Thoracic aorta (tissue), 2 donors: ENCODE measurements around the gene SKIL. TPM values are rescaled to one million over a fixed set of nuclear protein-coding genes. Genes with fewer than 3 reads are reported as not detected.

Experiments
- ATAC-seq: fragments of 150-250 bp; one replicate; pipeline ENCODE4 v1.8.0; 2017; ENCODE audit warnings: low read depth; ENCODE audit not compliant: insufficient number of reproducible peaks, low FRiP score
- DNase-seq: peaks from one replicate; pipeline ENCODE4 v3.0.0-alpha.2; 2020; ENCODE audit warnings: low spot score
- H3K27ac ChIP-seq, 2 donors: fragments of 200-600 bp; sonication (generic); 1 replicate in 1 of 2; 2 replicates in 1 of 2; pipeline ENCODE4 v1.5.1; 2016; ENCODE audit warnings: mild to moderate bottlenecking in 2 of 2, moderate library complexity in 2 of 2
- H3K27me3 ChIP-seq: fragments of 200-600 bp; sonication (generic); replicated peaks from 2 replicates; pipeline ENCODE4 v1.6.0; 2016; ENCODE audit warnings: mild to moderate bottlenecking; ENCODE audit not compliant: insufficient read depth
- H3K36me3 ChIP-seq: fragments of 200-600 bp; sonication (generic); one replicate; pipeline ENCODE4 v1.5.1; 2016
- H3K4me1 ChIP-seq, 2 donors: fragments of 200-600 bp; sonication (generic); 1 replicate in 1 of 2; 2 replicates in 1 of 2; pipeline versions ENCODE4 v1.5.1 to v1.6.0; 2016; ENCODE audit warnings: low read depth in 2 of 2, mild to moderate bottlenecking in 1 of 2; ENCODE audit not compliant: control insufficient read depth in 1 of 2
- H3K4me3 ChIP-seq: fragments of 200-600 bp; sonication (generic); 2 replicates; pipeline ENCODE4 v1.5.1; 2016; ENCODE audit warnings: mild to moderate bottlenecking
- H3K9me3 ChIP-seq: fragments of 200-600 bp; sonication (generic); 2 replicates; pipeline ENCODE4 v1.5.1; 2016
- CTCF ChIP-seq: fragments of 200-600 bp; sonication (generic); IDR thresholded peaks from one replicate; pipeline ENCODE4 v1.5.1; 2019; ENCODE audit warnings: antibody characterized with exemption
- total RNA-seq, 2 donors: library from RNA; depleted of rRNA; stranded (reverse); fragments of >200 nt; gene quantifications; one replicate each; pipeline versions ENCODE4 v1.1.0 to v1.2.3, GENCODE V29; 2016

The SKIL gene
- total RNA-seq, 2 donors from 2014 or later, result 60.1 to 104 TPM

- Histone ChIP-seq H3K9me3 (no peaks in the 10 kb centered on the region), H3K36me3 (no peaks in the 10 kb centered on the region), H3K27ac (no peak overlapping the region), H3K4me3 (no peak overlapping the region), H3K4me1 (no peaks in the 10 kb centered on the region), H3K27me3 (no peaks in the 10 kb centered on the region)
- TF ChIP-seq CTCF, result peak; percentile 48
- ATAC-seq (no peak), DNase-seq (no peak)
Measured at GRCh38 chr3:170410428-170411029, 53.0 kb downstream of the SKIL start.

GRCh38 chr3:170413291-170413690, 55.8 kb downstream of the SKIL start:
- no peak for ATAC-seq
- no peaks in the 10 kb centered on the region for H3K27me3 ChIP-seq
- H3K4me3 ChIP-seq, result no peak overlapping the region
- no peak overlapping the region for H3K27ac ChIP-seq
- peaks cover 2 to 4% of the 10 kb centered on the region in 2 donors for H3K4me1 ChIP-seq
- no peaks in the 10 kb centered on the region for H3K36me3 ChIP-seq
- TF ChIP-seq CTCF, result no peak
- no peak for DNase-seq
- no peaks in the 10 kb centered on the region for H3K9me3 ChIP-seq

GRCh38 chr3:170414202-170414663, 56.7 kb downstream of the SKIL start:
- no peaks in the 10 kb centered on the region for H3K36me3 ChIP-seq
- H3K27ac ChIP-seq, result no peak overlapping the region
- H3K9me3 ChIP-seq, result no peaks in the 10 kb centered on the region
- H3K4me3 ChIP-seq, result no peak overlapping the region
- no peaks in the 10 kb centered on the region for H3K27me3 ChIP-seq
- ATAC-seq, result no peak
- H3K4me1 ChIP-seq, result peaks cover 11 to 12% of the 10 kb centered on the region in 2 donors
- DNase-seq, result no peak
- peak; percentile 84 for TF ChIP-seq CTCF

- TF ChIP-seq CTCF, result no peak
- no peaks in the 10 kb centered on the region for H3K9me3 ChIP-seq
- ATAC-seq, result no peak
- no peak for DNase-seq
- peaks cover 12 to 34% of the 10 kb centered on the region in 2 donors for H3K4me1 ChIP-seq
- no peaks in the 10 kb centered on the region for H3K27me3 ChIP-seq
- no peak overlapping the region for H3K27ac ChIP-seq
- H3K4me3 ChIP-seq, result no peak overlapping the region
- no peaks in the 10 kb centered on the region for H3K36me3 ChIP-seq
Measured at GRCh38 chr3:170417090-170417489, 59.6 kb downstream of the SKIL start.

DNA sequence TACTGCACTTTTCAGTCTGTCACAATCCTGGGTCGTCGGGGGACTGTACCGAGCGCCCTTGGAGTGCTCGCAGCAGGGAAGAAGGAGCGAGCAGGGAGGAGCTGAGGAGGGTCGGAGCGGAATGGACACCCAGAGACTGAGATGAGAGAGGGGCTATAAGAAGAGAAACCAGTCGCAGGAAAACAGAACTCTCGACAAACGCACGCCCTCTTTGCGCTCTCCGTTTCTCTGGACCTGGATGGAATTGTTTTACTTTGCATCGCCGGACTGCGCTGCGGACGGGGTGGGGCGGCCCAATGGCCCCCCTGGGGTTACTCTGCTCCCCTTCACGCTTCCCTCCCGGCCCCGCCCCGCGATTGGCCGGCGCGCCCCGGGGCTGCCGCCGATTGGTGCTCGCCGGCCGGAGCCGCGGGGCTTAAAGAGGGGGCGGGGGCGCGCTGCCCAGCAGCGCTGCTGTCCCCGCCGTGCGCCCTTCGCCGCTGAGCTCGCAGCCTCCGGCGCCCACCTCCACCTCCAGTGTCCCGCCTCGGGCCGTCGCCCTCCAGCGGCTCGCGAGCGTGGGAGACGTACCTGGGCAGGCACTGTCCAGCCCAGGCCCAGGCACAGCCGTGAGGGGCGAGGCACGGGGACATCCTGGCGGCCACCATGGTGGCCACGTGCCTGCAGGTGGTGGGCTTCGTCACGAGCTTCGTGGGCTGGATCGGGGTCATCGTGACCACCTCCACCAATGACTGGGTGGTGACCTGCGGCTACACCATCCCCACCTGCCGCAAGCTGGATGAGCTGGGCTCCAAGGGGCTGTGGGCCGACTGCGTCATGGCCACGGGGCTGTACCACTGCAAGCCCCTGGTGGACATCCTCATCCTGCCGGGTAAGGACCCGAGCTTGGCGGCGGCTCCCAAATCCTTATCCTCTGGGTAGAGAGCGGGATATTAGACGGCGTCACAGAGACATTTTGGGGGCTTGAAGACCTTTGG, 61.2 kb downstream of the SKIL start, which contains the start of gene CLDN11:
Gene CLDN11, plus strand, starts transcription at position 447 of the 977 bp plus-strand sequence. Its CDS starts 199 bp downstream, at position 646.
- ATAC-seq (no peak), DNase-seq (no peak)
- Histone ChIP-seq H3K4me3 (peak within 1 kb of the TSS; percentile 75), H3K27me3 (no peaks in the 10 kb centered on the region), H3K27ac (no peak within 1 kb of the TSS), H3K9me3 (no peaks in the 10 kb centered on the region), H3K36me3 (no peaks in the 10 kb centered on the region), H3K4me1 (peaks cover 12 to 34% of the 10 kb centered on the region in 2 donors)
- no peak for TF ChIP-seq CTCF
